ENCODE data around the gene POU4F1.

DNA sequence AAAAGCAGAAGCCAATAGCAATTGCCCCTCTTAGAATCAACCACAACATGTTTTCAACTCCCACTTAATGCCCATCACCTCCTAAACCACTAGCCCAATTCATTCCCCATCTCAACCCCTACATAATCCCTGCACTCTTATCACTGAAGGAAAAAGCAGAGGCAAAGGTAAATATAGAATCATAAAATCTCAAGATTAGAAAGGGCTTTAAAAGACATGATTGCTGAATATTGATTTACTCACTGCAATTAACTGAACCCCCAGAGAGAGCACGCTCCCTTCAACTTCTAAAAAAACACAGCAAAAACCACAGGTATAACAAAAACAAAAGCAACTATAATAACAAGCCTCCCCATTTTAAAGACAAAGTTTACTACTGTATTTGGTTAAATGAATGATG lies 15.1 kb upstream of the POU4F1 start:
- no peak for TF ChIP-seq CTCF (IDR thresholded peaks at IDR 0.05)
- TF ChIP-seq POLR2A (IDR thresholded peaks at IDR 0.05): no peak

Data from right lobe of liver (tissue), 4 donors.